NCI-H2029 (cell line): ENCODE results near the gene DLG1.
A peak's percentile ranks its signal among the peaks of the same experiment; 100 is the strongest.
"Not testable (repeated sequence)": the region's sequence is repeated elsewhere in the genome, so short reads cannot be mapped to it uniquely, and the experiment has no call there.

Experiments used
- DNase-seq: peaks from one replicate; lab custom pipeline; 2025; lab: John Stamatoyannopoulos, UW

DLG1 gene

DNA sequence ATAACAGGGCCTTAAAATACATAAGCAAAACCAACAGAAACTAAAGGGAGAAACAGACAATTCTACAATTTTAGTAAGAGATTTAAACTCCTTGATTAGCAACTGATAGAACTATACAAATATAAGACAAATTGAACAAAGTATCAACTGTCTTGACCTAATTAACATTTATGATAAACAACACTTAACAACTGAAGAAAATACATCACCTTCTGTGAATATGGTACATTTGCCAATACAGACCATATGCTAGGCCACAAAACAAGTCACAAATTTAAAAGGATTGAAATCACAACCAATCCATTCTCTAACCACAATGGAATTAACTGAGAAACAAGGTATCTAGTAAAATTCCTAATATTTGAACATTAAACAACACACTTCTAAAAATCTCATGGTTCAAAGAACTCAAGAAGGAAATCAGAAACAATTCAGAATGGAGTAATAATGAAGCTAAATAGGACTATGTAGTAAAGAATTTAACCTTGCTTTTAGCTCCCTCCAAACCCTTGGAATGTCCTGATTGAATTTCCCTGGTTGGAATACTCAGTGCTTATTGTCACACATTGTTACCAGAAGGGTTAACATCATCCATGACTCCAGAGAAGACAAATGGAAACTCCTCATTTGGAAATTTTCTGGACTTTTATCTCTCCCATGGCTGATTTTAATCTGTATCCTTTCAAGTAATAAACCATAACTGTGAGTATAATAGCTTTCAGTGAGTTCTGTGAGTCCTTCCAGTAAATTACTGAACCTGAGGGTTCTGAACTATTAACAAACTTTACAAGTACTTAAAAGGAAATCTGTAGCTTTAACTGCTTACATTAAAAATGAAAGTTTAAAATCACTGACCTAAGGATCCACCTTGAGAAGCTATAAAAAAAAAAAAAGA lies 88.8 kb downstream of the DLG1 start:
- no peak for DNase-seq

DNA sequence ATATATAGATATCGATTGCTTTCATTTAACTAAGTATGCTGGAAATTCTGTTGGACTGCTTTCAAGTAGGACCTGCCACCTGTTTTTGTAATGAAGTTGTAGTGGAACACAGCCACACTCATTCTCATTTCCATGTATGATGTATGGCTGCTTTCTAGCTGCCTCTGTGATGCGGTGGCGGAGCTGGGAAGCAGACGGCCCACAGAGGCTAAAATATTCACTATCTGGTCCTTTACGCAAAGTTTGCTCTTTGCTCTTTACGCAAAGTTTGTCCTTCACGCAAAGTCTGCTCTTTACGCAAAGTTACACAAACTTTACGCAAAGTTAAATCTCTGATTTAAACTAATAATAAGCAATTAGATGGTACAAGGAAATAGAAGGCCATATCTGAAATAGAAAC lies 91.5 kb downstream of the DLG1 start:
- no peak for DNase-seq

DNA sequence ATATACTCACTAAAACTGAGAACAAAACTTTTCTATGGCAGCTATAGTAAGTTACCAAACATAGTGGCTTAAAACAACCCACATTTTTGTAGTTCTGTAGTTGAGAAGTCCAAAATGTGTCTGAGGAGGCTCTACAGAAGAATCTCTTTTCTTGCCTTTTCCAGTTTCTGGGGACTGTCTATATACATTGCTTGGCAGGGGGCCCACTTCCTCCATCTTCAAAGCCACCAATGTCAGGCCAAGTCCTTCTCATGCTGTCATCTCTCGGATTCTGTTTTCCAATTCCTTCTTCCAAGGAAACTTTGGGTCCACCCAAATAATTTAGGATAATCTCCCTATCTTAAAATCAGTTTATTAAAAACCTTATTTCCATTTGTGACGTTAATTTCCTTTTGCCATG lies 92.7 kb downstream of the DLG1 start:
- no peak for DNase-seq

DNA sequence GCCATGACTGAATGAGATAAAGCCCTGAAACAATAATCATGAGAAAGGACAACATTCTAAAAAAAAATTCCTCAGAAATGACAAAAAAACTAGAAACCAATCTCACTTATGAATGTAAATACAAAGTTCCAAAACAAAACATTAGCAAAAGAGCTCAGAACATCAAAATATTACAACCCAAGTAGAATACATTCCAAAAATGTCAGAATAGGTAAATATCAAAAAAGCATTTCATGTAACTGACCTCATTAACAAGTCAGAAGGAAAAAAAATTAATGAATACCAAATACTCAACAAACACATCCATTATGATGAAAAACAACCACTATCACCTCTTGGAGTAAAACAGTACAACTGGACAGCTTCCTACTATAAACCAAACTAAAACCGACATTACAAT lies 93.1 kb downstream of the DLG1 start:
- DNase-seq = no peak

DNA sequence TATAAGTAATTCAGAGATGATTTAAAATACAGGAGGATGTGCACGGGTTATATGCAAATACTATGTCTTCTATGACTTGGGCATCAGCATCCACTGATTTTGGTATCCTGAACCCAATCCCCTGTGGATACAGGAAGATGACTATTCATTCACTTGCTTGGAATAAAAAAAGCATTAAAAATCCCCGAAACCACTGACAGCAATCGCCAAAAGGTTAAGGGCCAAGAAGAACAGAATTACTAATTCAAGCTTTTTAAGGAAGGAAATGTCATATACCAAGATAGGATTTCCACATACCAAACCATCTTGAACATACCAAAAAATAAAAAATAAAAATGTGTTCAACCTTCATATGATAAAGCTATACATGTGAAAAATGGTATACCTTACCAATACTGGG lies 93.7 kb downstream of the DLG1 start:
- no peak for DNase-seq

DNA sequence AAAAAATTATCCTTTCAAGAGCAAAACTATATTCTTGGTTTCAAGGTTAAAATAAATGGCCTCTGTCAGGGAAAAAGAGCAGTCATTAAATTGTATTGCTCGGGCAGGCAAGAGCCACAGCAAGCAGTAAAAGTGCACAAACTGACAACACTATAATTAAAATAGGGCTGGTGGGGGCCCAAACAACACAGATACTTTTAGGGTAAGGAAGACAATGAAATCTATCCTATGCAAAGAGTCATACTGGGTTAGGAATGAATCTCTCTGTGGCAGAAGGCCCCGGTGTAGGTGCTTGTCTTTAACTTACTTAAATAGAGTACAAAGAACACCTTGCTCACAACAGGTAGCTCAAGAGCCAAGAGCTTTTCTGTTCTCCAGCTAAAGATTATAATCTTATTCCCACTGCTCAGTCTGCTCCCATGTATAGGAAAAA lies 94.7 kb downstream of the DLG1 start:
- DNase-seq = no peak

DNA sequence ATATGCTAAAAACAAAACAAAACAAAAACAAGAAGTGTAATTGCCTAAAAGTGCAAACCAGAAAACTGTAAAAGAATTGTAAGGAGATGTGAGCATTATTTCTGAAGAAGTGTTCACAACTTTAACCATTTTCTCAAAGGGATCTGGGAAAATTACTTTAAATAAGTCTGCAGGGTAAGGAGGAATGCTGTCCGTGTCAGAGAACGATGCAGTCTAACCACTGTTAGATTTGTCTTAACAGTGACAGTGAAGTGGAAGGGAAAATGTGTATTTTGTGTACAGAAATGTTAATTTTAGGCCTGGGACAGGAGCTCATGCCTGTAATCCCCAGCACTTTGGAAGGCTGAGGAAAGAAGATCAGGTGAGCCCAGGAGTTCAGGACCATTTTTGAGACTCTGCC lies 95.7 kb downstream of the DLG1 start:
- DNase-seq = no peak

DNA sequence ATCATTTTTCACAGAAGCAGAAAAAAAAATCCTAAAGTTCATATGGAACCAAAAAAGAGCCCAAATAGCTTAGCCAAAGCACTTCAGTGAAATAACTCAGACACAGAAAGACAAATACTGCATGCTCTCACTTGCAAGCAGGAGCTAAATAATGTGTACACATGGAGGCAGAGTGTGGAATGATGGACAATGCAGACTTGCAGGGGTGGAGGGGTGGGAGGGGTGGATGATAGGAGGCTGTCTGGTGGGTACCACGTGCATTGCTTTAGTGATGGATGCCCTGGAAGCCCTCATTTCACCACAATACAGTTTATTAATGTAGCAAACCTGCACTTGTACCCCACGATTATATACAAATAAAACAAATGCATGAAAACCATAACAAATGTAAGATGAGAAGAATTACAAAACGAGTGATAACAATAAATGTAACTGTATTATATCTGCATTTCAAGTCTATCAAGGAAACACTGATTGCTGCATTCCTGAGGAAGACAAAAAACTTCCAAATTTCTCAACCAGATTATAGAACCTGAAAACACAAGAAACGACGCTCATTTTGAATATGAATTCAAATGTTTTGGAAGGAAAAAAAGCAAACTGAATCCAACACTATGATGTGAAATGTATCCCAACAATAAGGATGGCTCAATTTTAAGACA lies 96.5 kb downstream of the DLG1 start:
- no peak for DNase-seq

DNA sequence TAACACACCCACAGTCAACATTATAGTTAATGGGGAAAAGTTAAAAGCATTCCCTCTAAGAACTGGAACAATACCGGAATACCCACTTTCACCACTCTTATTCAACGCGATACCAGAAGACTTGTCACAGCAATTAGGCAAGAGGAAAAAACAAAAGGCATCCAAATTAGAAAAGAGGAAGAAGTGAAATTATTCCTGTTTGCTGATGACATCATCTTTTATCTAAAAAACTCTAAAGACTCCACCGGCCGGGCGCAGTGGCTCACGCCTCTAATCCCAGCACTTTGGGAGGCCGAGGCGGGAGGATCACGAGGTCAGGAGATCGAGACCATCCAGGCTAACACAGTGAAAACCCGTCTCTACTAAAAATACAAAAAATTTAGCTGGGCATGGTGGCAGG lies 97.6 kb downstream of the DLG1 start:
- not testable (repeated sequence) for DNase-seq

DNA sequence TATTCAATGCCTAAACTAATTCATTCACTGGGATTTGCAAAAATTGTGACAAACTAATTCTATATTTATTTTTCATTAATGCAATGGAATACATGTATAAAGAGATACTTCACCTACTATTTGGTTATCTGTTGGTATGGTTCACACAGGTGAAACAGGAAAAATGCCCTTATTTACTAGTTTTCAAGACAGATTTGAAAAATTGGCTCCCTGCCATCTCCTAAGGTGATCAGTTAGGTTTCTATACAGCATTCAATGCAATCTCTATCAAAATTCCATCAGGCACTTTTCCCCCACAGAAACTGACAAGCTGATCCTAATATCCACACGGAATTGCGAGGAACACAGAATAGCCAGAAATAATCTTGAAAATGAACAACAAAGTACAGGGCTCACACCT lies 101.1 kb downstream of the DLG1 start:
- no peak for DNase-seq

DNA sequence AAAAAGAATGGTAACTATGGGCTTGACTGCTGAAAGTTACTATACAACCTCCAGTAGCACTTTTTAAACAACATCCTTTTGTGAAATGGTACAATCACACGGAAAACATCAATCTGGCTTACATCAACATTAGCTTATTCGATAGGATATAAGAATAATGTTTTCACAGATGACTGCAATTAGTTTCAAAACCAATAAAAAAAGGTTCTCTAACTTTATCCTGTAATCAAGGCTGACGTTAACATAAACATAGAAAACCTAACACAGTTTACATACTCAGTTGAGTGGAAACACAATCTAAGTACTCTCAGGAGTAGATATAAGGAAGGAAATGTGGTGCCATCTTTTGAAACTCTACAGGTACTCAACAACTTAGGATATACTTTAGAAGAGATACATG lies 102.2 kb downstream of the DLG1 start:
- no peak for DNase-seq

DNA sequence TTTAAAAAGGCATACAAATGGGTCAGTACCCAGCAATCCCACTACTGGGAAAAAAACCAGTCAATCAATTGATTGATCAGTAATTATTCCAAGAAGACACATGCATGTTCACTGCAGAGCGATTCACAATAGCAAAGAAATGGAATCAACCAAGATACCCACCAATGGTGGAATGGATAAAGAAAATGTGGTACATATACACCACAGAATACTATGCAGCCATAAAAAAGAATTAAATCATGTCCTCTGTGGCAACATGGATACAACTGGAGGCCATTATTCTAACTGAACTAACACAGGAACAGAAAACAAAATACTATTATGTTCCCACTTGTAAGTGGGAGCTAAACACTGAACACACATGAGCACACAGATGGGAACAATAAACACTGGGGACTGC lies 103.1 kb downstream of the DLG1 start:
- no peak for DNase-seq

DNA sequence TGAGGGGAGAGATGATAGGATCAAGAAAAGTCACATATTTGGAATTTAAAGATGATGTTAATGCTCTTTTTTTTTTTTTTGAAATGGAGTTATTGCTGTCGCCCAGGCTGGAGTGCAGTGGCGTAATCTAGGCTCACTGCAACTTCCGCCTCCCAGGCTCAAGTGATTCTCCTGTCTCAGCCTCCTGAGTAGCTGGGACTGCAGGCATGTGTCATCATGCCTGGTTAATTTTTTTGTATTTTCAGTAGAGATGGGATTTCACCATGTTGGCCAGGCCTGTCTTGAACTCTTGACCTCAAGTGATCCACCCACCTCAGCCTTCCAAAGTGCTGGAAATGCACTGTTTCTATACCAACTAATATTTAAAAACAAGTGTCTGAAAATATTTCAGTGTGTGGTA lies 104.7 kb downstream of the DLG1 start:
- DNase-seq = not testable (repeated sequence)

DNA sequence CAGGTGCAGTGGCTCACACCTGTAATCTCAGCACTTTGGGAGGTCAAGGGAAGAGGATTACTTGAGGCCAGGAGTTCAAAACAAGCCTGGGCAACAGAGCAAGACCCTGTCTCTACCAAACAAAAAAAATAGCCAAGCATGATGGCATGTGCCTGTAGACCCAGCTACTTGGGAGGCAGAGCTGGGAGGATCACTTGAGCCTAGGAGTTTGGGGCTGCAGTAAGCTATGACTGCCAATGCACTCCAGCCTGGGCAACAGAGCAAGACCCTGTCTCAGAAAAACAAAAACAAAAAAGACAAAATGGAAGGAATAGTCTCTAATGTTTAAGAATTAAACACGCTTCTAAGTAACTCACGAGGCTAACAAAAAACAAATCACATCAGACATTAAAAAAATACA lies 106.5 kb downstream of the DLG1 start:
- DNase-seq = no peak

DNA sequence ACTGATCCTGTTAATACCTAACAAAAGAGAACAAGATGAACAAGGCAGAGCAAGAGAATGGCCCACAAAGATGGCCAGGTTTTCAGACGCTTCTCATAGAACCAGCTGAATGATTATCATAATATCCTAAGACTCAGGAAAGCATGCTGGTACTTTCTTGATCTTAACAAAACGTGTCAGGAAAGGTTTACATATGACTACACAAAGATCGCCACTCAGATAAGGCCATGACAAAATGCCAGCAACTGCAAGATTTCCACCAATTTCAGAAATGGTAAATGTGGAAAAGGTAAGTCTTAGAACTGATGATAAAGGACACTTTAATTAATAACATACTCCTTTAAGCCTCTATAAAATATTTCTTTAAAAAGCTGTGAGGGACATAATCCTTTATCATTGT lies 108.8 kb downstream of the DLG1 start:
- DNase-seq = no peak

DNA sequence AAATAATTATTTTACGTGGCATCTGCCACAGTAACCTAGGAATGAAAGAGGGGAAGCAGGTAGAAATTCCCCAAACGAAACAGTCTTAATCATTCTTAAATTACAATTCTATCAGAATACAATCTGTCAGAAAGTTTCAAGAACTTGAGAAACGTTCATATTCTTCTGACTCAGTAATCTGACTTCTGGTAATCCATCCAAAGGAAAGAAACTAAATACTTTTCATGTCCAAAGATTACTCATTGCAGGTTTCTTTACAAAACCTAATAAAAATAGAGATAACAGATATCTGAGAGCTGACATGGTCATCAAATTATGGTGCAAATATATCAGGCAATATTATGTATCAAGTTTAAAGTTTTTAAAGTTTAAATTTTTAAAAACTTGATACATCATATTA lies 109.4 kb downstream of the DLG1 start:
- DNase-seq = no peak

DNA sequence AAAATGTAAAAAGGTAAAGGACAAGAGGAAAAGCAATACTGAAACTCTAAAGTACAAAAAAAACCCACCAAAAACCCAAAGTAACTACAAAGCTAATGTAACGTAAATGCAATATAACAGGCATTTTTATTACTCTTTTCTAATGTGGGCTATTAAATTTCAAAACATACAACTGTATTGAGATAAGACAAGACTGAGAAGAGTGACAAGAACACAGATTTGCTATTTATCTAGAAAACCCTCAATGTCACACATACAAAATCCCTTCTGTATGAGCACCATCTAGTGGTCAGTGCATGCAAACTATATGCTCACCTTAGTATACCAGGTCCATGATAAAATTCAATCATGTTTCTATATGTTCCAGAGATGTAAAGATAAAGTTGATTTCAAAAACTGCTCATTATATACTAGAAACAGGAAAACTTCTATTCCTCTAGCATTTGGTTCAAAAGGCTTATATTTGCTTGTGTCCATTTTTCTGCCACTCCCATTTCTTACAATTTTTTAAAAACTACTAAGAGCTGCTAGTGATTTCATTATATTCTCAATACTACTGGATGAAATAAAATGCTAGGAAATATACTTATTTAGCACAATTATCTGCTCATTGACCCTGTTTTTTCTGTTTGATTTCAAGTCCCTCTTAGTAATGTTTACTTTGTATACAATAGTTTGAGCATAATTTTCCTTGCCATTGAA lies 111.4 kb downstream of the DLG1 start:
- DNase-seq = peak; percentile 61

DNA sequence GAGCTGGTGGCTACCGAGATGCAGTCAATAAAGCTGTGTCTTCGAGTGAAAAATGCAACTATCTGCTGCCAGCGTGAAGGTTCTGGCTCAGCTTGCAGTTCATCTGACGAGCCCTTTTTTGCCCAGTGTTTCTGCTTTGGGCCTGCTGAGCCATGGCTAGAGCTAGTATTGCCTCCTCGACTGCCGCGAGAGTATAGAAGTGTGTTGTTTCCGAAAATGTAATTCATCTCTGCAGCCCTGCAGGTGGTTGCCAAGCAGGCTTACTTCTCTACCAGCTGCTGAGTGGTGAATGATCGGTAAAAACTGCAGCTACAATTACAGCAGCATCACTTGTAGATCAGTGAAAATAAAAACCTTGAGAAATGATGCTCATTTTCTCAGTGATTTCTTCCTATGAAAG lies 114.8 kb downstream of the DLG1 start:
- DNase-seq = no peak

DNA sequence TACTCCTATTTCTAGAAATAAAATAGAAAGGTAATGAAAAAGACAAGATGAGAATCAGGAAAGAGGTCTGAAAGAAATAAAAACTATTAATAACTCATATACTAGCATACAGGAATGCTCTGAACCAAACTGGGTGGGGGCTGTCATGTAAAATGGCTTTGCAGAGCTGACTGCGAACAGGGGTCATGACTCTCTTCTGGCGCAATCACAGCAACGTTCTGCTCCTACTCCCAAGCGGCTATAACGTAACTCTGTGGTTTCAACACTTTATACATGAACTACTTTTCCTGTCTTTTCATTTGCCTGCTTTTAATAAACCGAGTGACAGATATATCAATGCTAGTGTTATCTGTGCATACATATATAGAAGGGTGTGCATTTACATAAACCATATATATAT lies 116.7 kb downstream of the DLG1 start:
- DNase-seq = no peak

DNA sequence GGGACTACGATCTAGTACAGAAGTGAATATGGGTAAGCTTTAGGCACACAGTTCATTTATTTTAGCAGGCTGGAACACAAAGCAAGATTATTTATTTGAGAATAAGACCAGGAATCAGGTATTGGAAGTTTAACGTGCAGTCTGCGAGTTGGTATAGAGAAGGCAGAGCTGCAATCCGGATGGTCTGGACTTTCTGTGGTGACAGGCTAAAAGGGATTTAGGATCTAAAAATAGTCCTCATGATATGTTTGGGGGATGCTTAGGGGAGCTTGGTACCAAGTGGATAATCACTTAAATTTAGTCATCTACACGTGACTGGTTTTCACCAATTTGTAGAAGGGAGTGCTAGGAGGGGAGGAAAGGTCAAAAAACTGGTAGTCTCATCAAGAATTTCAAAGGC lies 119.4 kb downstream of the DLG1 start:
- no peak for DNase-seq

DNA sequence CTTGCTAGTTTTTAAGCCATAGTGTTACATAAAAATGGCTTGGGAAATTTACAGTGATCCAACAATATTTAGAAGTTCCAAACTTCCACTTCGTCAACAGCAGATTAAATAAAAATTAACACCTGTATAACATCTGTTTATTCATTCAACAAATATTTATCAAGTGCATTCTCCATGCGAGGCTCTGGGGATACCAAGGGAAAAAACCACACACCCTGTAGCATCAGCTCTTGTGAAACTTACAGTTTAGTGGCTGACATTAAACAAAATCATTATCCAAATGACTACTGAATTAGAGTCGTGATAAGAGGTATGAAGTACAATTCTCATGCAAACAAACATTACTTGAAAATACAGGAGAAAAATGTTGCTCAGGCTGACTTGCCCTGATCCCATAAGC lies 122.9 kb downstream of the DLG1 start:
- no peak for DNase-seq

DNA sequence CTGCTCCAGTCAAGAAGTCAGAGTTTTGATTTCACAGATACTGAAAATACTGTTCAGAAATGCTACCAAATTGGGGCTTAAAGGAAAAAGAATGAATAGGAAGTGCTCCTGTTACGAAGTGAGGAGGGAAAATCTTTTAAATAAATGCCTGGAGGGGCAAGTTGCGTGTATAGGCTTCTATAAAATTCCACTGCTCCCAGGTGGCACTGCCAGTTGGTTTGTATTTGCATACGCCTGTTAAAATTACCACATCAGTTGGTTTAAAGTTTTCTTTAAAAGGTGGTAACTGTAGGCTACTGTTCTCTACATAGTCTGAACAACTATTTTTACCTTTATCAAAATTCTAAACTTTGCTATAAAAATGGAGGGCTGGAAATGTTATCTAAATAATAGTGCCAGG lies 123.5 kb downstream of the DLG1 start:
- no peak for DNase-seq

DNA sequence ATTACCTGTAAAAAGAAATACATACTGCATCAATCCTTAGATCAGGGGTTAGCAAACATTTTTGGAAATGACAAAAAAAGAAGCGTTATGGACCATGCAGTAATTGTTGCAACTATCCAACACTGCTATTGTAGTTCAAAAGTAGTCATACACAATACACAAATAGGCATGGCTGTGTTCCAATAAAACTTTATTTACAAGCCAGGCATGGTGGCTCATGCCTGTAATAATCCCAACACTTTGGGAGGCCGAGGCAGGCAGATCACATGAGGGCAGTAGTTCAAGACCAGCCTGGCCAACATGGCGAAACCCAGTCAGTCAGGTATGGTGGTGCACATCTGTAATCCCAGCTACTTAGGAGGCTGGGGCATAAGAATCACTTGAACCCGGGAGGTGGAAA lies 124.8 kb downstream of the DLG1 start:
- DNase-seq = no peak
